HTERT RPE-1 (cell line): ENCODE measurements around the gene ERF.

Experiments
- in situ Hi-C: fragments of 300-500 bp; cut with MboI; formaldehyde crosslinking; loops from 4 replicates; pipeline ENCODE4 v1.14.3; 2020; ENCODE audit warnings: low sequenced_read_pairs

Gene ERF

GRCh38 chr19:42217520-42218437 is 37.1 kb downstream of the ERF start, which contains the start of gene DEDD2:
Gene DEDD2, minus strand, starts transcription at chr19:42217677. Its CDS starts 670 bp downstream, at chr19:42217007.
- in situ Hi-C loops, result no loop called here

- in situ Hi-C loops, result no loop called here
Measured at GRCh38 chr19:42216653-42217519, 38.0 kb downstream of the ERF start.

- in situ Hi-C loops, result no loop called here
Measured at GRCh38 chr19:42214810-42215485, 40.0 kb downstream of the ERF start.

- in situ Hi-C loops, result no loop called here
Measured at GRCh38 chr19:42212886-42213285, 42.0 kb downstream of the ERF start.

- in situ Hi-C loops, result no loop called here
Measured at GRCh38 chr19:42208612-42209011, 46.3 kb downstream of the ERF start.

GRCh38 chr19:42207767-42208271 is 47.1 kb downstream of the ERF start:
- in situ Hi-C loops, result no loop called here

- in situ Hi-C loops, result no loop called here
Measured at GRCh38 chr19:42206871-42207755, 47.8 kb downstream of the ERF start.

GRCh38 chr19:42204664-42205063 is 50.3 kb downstream of the ERF start:
- in situ Hi-C loops, result no loop called here

- in situ Hi-C loops, result no loop called here
Measured at GRCh38 chr19:42203700-42204099, 51.2 kb downstream of the ERF start.

GRCh38 chr19:42202290-42202880 is 52.5 kb downstream of the ERF start:
- in situ Hi-C loops, result no loop called here

- in situ Hi-C loops, result no loop called here
Measured at GRCh38 chr19:42201489-42202289, 53.2 kb downstream of the ERF start.

GRCh38 chr19:42200116-42200715 is 54.7 kb downstream of the ERF start:
- in situ Hi-C loops, result no loop called here

GRCh38 chr19:42199440-42200115 is 55.4 kb downstream of the ERF start:
- in situ Hi-C loops, result no loop called here

- in situ Hi-C loops, result no loop called here
Measured at GRCh38 chr19:42198676-42199439, 56.1 kb downstream of the ERF start.
